ENCODE data around the gene XYLT2.

XYLT2 gene

GRCh38 chr17:50318501-50319285 lies 27.2 kb upstream of the XYLT2 start:
- in situ Hi-C loops (cut with HindIII; ENCODE audit: low sequenced_read_pairs), result no loop called here
- H3K4me3 ChIP-seq (ENCODE audit: low read depth, low read length), result no peak overlapping the region
- no peak for DNase-seq (ENCODE audit: low read depth)
- TF ChIP-seq CTCF (IDR thresholded peaks at IDR 0.05; ENCODE audit: low read depth, low read length, missing control alignments), result no peak

GRCh38 chr17:50319306-50320004 lies 26.5 kb upstream of the XYLT2 start:
- no peak for TF ChIP-seq CTCF (IDR thresholded peaks at IDR 0.05; ENCODE audit: low read depth, low read length, missing control alignments)
- in situ Hi-C loops (cut with HindIII; ENCODE audit: low sequenced_read_pairs), result no loop called here
- H3K4me3 ChIP-seq (ENCODE audit: low read depth, low read length), result no peak overlapping the region
- DNase-seq (ENCODE audit: low read depth), result no peak

GRCh38 chr17:50322271-50322670 lies 23.7 kb upstream of the XYLT2 start:
- H3K4me3 ChIP-seq (ENCODE audit: low read depth, low read length), result no peak overlapping the region
- TF ChIP-seq CTCF (IDR thresholded peaks at IDR 0.05; ENCODE audit: low read depth, low read length, missing control alignments), result no peak
- in situ Hi-C loops (cut with HindIII; ENCODE audit: low sequenced_read_pairs), result no loop called here
- DNase-seq (ENCODE audit: low read depth), result no peak

- no peak for DNase-seq (ENCODE audit: low read depth)
- in situ Hi-C loops (cut with HindIII; ENCODE audit: low sequenced_read_pairs), result no loop called here
- TF ChIP-seq CTCF (IDR thresholded peaks at IDR 0.05; ENCODE audit: low read depth, low read length, missing control alignments), result no peak
- no peak overlapping the region for H3K4me3 ChIP-seq (ENCODE audit: low read depth, low read length)
These were observed 22.9 kb upstream of the XYLT2 start for GRCh38 chr17:50323060-50323459.

- no peak for TF ChIP-seq CTCF (IDR thresholded peaks at IDR 0.05; ENCODE audit: low read depth, low read length, missing control alignments)
- H3K4me3 ChIP-seq (ENCODE audit: low read depth, low read length), result no peak overlapping the region
- in situ Hi-C loops (cut with HindIII; ENCODE audit: low sequenced_read_pairs), result no loop called here
- DNase-seq (ENCODE audit: low read depth), result no peak
These were observed 20.0 kb upstream of the XYLT2 start for GRCh38 chr17:50325906-50326305.

- no peak for DNase-seq (ENCODE audit: low read depth)
- no peak overlapping the region for H3K4me3 ChIP-seq (ENCODE audit: low read depth, low read length)
- in situ Hi-C loops (cut with HindIII; ENCODE audit: low sequenced_read_pairs), result no loop called here
- no peak for TF ChIP-seq CTCF (IDR thresholded peaks at IDR 0.05; ENCODE audit: low read depth, low read length, missing control alignments)
These were observed 19.0 kb upstream of the XYLT2 start for GRCh38 chr17:50326831-50327364.
